IMR-90 (cell line): ENCODE data around the gene PPFIA2. TPM values are rescaled to one million over a fixed set of nuclear protein-coding genes. Genes with fewer than 3 reads are reported as not detected.

Experiments
- ATAC-seq: fragments of 200-7000 bp; cut with Tn5 transposase; 2 replicates; pipeline ENCODE4 v1.9.1; 2020; ENCODE audit warnings: low read depth, mild to moderate bottlenecking, moderate library complexity
- BruUV-seq: library from RNA; stranded (reverse); fragments of 400-500 nt; replicated peaks from 2 replicates; lab custom pipeline; 2021; lab: Mats Ljungman, UMichigan
- CTCF ChIA-PET: fragments of 300-600 bp; formaldehyde crosslinking; extraction: SDS; loops from one replicate; lab custom pipeline; 2021; ENCODE audit warnings: antibody characterized with exemption; lab: Yijun Ruan, JAX
- POLR2A ChIA-PET: fragments of 300-600 bp; sonication (Branson Sonifier 250); formaldehyde crosslinking; loops from one replicate; lab custom pipeline; 2022; ENCODE audit warnings: antibody characterized with exemption; ENCODE audit not compliant: unreplicated experiment; lab: Charles Lee
- DNase-seq: peaks from one replicate; pipeline ENCODE4 v3.0.0; 2013
- H2AFZ ChIP-seq: replicated peaks from 2 replicates; pipeline ENCODE3; 2013; ENCODE audit warnings: low read length, mild to moderate bottlenecking; ENCODE audit not compliant: poor library complexity
- H2AK5ac ChIP-seq: 2 replicates; pipeline ENCODE4 v1.6.1; 2013; ENCODE audit warnings: low read depth, low read length, inconsistent platforms
- H2AK9ac ChIP-seq: replicated peaks from 2 replicates; pipeline ENCODE3; 2013; ENCODE audit warnings: mild to moderate bottlenecking, low read depth, low read length, moderate library complexity; ENCODE audit not compliant: poor library complexity
- H2BK120ac ChIP-seq: 2 replicates; pipeline ENCODE4 v1.6.1; 2013; ENCODE audit warnings: low read depth, low read length, inconsistent platforms
- H2BK15ac ChIP-seq: 3 replicates; pipeline ENCODE4 v1.6.1; 2013; ENCODE audit warnings: low read depth, low read length, inconsistent platforms
- H2BK20ac ChIP-seq: 2 replicates; pipeline ENCODE4 v1.6.1; 2013; ENCODE audit warnings: low read depth, mild to moderate bottlenecking, inconsistent platforms, low read length, moderate library complexity
- H2BK5ac ChIP-seq: 2 replicates; pipeline ENCODE4 v1.6.1; 2013; ENCODE audit warnings: mild to moderate bottlenecking, low read depth, low read length, inconsistent platforms; ENCODE audit not compliant: poor library complexity, severe bottlenecking
- H3K14ac ChIP-seq: replicated peaks from 2 replicates; pipeline ENCODE4 v1.6.1; 2013; ENCODE audit warnings: low read depth, low read length, inconsistent platforms
- H3K18ac ChIP-seq: 2 replicates; pipeline ENCODE4 v1.6.1; 2013; ENCODE audit warnings: low read depth, low read length, control low read depth
- H3K23ac ChIP-seq: 2 replicates; pipeline ENCODE4 v1.6.1; 2013; ENCODE audit warnings: low read depth, low read length, inconsistent platforms
- H3K27ac ChIP-seq: 2 replicates; pipeline ENCODE4 v1.5.1; 2013; ENCODE audit warnings: mild to moderate bottlenecking, control low read depth, low read length; ENCODE audit not compliant: insufficient read depth
- H3K27me3 ChIP-seq: 2 replicates; pipeline ENCODE4 v1.6.1; 2013; ENCODE audit warnings: low read length; ENCODE audit not compliant: control insufficient read depth, insufficient read depth
- H3K36me3 ChIP-seq: 2 replicates; pipeline ENCODE4 v1.6.1; 2013; ENCODE audit warnings: low read length, mixed read lengths; ENCODE audit not compliant: control insufficient read depth, insufficient read depth
- H3K4ac ChIP-seq: 2 replicates; pipeline ENCODE4 v1.6.1; 2013; ENCODE audit warnings: low read depth, low read length, inconsistent platforms
- H3K4me1 ChIP-seq: 2 replicates; pipeline ENCODE4 v1.6.1; 2013; ENCODE audit warnings: low read length, mixed read lengths; ENCODE audit not compliant: control insufficient read depth, insufficient read depth
- H3K4me2 ChIP-seq: 2 replicates; pipeline ENCODE4 v1.6.1; 2013; ENCODE audit warnings: low read depth, mild to moderate bottlenecking, control low read depth, low read length, moderate library complexity
- H3K4me3 ChIP-seq: 2 replicates; pipeline ENCODE4 v1.5.1; 2013; ENCODE audit warnings: low read depth, mild to moderate bottlenecking, control low read depth, low read length, moderate library complexity; ENCODE audit not compliant: insufficient read depth
- H3K56ac ChIP-seq: 2 replicates; pipeline ENCODE4 v1.6.1; 2013; ENCODE audit warnings: low read length, inconsistent platforms; ENCODE audit not compliant: insufficient read depth; ENCODE audit errors: extremely low read depth
- H3K79me1 ChIP-seq, 2 experiments: 2 replicates each; pipeline ENCODE4 v1.6.1; 2013; ENCODE audit warnings: low read length in 2 of 2, inconsistent platforms in 1 of 2, low read depth in 1 of 2
- H3K9ac ChIP-seq: 2 replicates; pipeline ENCODE4 v1.6.1; 2013; ENCODE audit warnings: low read depth, low read length, control low read depth
- H3K9me1 ChIP-seq: 2 replicates; pipeline ENCODE4 v1.6.1; 2013; ENCODE audit warnings: low read length, inconsistent platforms; ENCODE audit not compliant: insufficient read depth
- H3K9me3 ChIP-seq: 2 replicates; pipeline ENCODE4 v1.6.1; 2013; ENCODE audit warnings: low read length; ENCODE audit not compliant: control insufficient read depth, insufficient read depth
- H4K20me1 ChIP-seq: 2 replicates; pipeline ENCODE4 v1.6.1; 2013; ENCODE audit warnings: low read length, inconsistent platforms; ENCODE audit not compliant: insufficient read depth
- H4K5ac ChIP-seq: 2 replicates; pipeline ENCODE4 v1.6.1; 2013; ENCODE audit warnings: mild to moderate bottlenecking, low read depth, low read length, control low read depth
- H4K8ac ChIP-seq, 2 experiments: 2 replicates each; pipeline ENCODE4 v1.6.1; 2013; ENCODE audit warnings: low read depth in 2 of 2, low read length in 2 of 2, control low read depth in 1 of 2, inconsistent platforms in 1 of 2
- H4K91ac ChIP-seq: 2 replicates; pipeline ENCODE4 v1.6.1; 2013; ENCODE audit warnings: low read depth, low read length, inconsistent platforms; ENCODE audit not compliant: insufficient read depth
- BHLHE40 ChIP-seq: fragments of 150-350 bp; IDR thresholded peaks from 2 replicates; pipeline ENCODE4 v1.6.1; 2016; ENCODE audit warnings: mild to moderate bottlenecking, low read depth, low read length
- CEBPB ChIP-seq: IDR thresholded peaks from 2 replicates; pipeline ENCODE4 v1.6.1; 2012; ENCODE audit warnings: low read depth, low read length, improper control_type of control experiment
- CHD1 ChIP-seq: IDR thresholded peaks from 2 replicates; pipeline ENCODE4 v1.6.1; 2012; ENCODE audit warnings: low read depth, low read length, improper control_type of control experiment
- CTCF ChIP-seq: conservative IDR thresholded peaks from 2 replicates; pipeline ENCODE4 v1.5.1; 2012; ENCODE audit warnings: mild to moderate bottlenecking, low read depth, low read length, improper control_type of control experiment
- ELK1 ChIP-seq: fragments of 150-350 bp; IDR thresholded peaks from 2 replicates; pipeline ENCODE4 v1.6.1; 2016; ENCODE audit warnings: low read depth, mild to moderate bottlenecking, low read length, moderate library complexity, borderline replicate concordance
- FOS ChIP-seq: fragments of 150-350 bp; IDR thresholded peaks from 2 replicates; pipeline ENCODE4 v1.6.1; 2016; ENCODE audit warnings: low read depth, low read length
- MAFK ChIP-seq: IDR thresholded peaks from 2 replicates; pipeline ENCODE4 v1.6.1; 2012; ENCODE audit warnings: low read depth, low read length, improper control_type of control experiment
- MAZ ChIP-seq: IDR thresholded peaks from 2 replicates; pipeline ENCODE4 v1.6.1; 2012; ENCODE audit warnings: low read depth, mild to moderate bottlenecking, low read length, improper control_type of control experiment, moderate library complexity, borderline replicate concordance
- MXI1 ChIP-seq: IDR thresholded peaks from 2 replicates; pipeline ENCODE4 v1.6.1; 2012; ENCODE audit warnings: low read depth, mild to moderate bottlenecking, low read length, moderate library complexity, borderline replicate concordance
- NFE2L2 ChIP-seq: fragments of 150-350 bp; IDR thresholded peaks from 2 replicates; pipeline ENCODE4 v1.6.1; 2016; ENCODE audit warnings: low read depth, mild to moderate bottlenecking, low read length
- POLR2A ChIP-seq: IDR thresholded peaks from 2 replicates; pipeline ENCODE4 v1.6.1; 2012; ENCODE audit warnings: mild to moderate bottlenecking, low read depth, low read length
- RCOR1 ChIP-seq: IDR thresholded peaks from 2 replicates; pipeline ENCODE4 v1.6.1; 2012; ENCODE audit warnings: mild to moderate bottlenecking, low read length, improper control_type of control experiment; ENCODE audit not compliant: insufficient replicate concordance
- RFX5 ChIP-seq: IDR thresholded peaks from 2 replicates; pipeline ENCODE4 v1.8.0; 2012; ENCODE audit warnings: low read depth, mild to moderate bottlenecking, low read length, moderate library complexity
- SMC3 ChIP-seq: fragments of 150-350 bp; IDR thresholded peaks from 2 replicates; pipeline ENCODE4 v1.6.1; 2016; ENCODE audit warnings: low read depth, mild to moderate bottlenecking, antibody characterized with exemption, low read length, moderate library complexity
- USF2 ChIP-seq: fragments of 150-350 bp; IDR thresholded peaks from 2 replicates; pipeline ENCODE4 v1.6.1; 2017; ENCODE audit warnings: mild to moderate bottlenecking, antibody characterized with exemption, low read length, low read depth
- dilution Hi-C: fragments of 300-500 bp; cut with HindIII; formaldehyde crosslinking; loops from one replicate; pipeline ENCODE4 v1.14.3; 2018; ENCODE audit warnings: low sequenced_read_pairs; ENCODE audit not compliant: unreplicated experiment
- in situ Hi-C: fragments of 300-500 bp; cut with MboI; formaldehyde crosslinking; loops from 3 replicates; pipeline ENCODE4 v1.14.3; 2019; ENCODE audit warnings: low sequenced_read_pairs, inconsistent platforms, mixed read lengths
- intact Hi-C: fragments of 100-400 bp; cut with micrococcal nuclease; formaldehyde crosslinking; loops from 2 replicates; pipeline ENCODE4 v1.10.0; 2022
- polyA plus RNA-seq, 3 experiments: library from polyadenylated mRNA; depleted of rRNA; stranded (reverse); fragments of >200 nt; gene quantifications; 2 replicates each; pipeline ENCODE4 v1.2.3, GENCODE V29; 2012; ENCODE audit warnings: low replicate concordance in 1 of 3
- total RNA-seq: library from RNA; depleted of rRNA; stranded (reverse); fragments of >200 nt; gene quantifications from 2 replicates; pipeline ENCODE4 v1.2.3, GENCODE V29; 2012

Gene PPFIA2
- total and polyA plus RNA-seq, 2 of the 4 experiments (the other 2 are of a cell fraction): 0.29 to 1.3 TPM

- Histone ChIP-seq H2BK5ac (no peak overlapping the region), H3K27me3 (no peaks in the 10 kb centered on the region), H3K4ac (no peak overlapping the region), H3K18ac (no peak overlapping the region), H4K5ac (no peak overlapping the region), H4K8ac (no peak overlapping the region), H3K23ac (no peak overlapping the region), H3K79me1 (no peaks in the 10 kb centered on the region), H3K9me3 (no peaks in the 10 kb centered on the region), H3K27ac (no peak overlapping the region), H3K56ac (no peak overlapping the region), H3K9me1 (no peaks in the 10 kb centered on the region), H3K36me3 (no peaks in the 10 kb centered on the region), H3K9ac (no peak overlapping the region), H3K4me2 (no peak overlapping the region), H2AK9ac (no peak overlapping the region), H2AFZ (no peak overlapping the region), H4K91ac (no peak overlapping the region), H2AK5ac (no peak overlapping the region), H2BK20ac (no peak overlapping the region), H3K4me3 (no peak overlapping the region), H3K4me1 (no peaks in the 10 kb centered on the region), H2BK15ac (no peak overlapping the region), H3K14ac (no peak overlapping the region), H4K20me1 (no peaks in the 10 kb centered on the region), H2BK120ac (no peak overlapping the region)
- DNase-seq (no peak), ATAC-seq (no peak)
- no TSS peak for BruUV-seq
- ChIA-PET POLR2A (no interaction called here), CTCF (no interaction called here)
- intact Hi-C loops (no loop called here), in situ Hi-C loops (no loop called here), dilution Hi-C loops (no loop called here)
- TF ChIP-seq ELK1 (no peak), MAZ (no peak), CHD1 (no peak), USF2 (no peak), POLR2A (no peak), RCOR1 (no peak), RFX5 (no peak), SMC3 (no peak), CEBPB (no peak), CTCF (no peak), BHLHE40 (no peak), FOS (no peak), MAFK (no peak), NFE2L2 (no peak), MXI1 (no peak)
Measured at GRCh38 chr12:81288651-81289050, 470.5 kb downstream of the PPFIA2 start.
